ENCODE measurements around the gene LRRN3.
"Not testable (repeated sequence)": the region's sequence is repeated elsewhere in the genome, so short reads cannot be mapped to it uniquely, and the experiment has no call there.

Gene LRRN3

DNA sequence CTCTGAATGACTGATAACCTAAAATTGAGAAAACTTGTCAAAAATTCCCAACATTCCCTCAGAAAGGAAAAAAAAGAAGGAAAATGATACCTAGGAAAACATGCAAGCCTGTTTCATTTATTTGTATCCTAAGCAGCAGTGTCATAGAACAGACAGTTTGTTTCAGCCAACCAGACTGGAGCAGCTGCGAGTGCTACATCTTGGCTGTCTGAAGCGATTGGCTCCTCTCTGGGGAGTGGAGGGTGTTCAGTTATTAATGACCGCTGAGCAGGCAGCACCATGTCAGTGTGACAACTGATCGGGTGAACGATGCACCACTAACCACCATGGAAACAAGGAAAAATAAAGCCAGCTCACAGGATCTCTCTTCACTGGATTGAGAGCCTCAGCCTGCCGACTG is at the start of gene LRRN3:
Gene LRRN3 (plus strand): TSS at position 282 of the 400 bp plus-strand sequence. CDS start 31,646 bp downstream, outside the sequence.
- DNase-seq, result no peak

DNA sequence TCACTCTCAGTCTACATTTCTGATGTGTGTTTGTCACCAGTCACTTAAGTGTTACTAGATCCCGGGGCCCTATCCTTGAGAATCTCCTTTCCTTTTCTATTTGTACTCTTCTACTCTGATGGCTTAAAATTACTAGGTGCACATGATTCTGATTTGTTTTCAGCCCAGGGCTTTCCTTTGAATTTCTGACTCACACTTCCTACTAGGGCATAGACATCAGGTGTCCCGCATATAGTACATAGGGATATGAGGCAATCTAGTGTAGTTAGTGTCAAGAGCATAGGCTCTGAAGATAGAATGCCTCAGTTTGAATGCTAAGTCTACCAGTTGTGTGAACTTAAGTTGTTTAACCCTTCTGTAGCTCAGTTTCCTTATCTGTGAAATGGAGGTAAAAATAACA is 49.4 kb upstream of the LRRN3 start:
- no peak for DNase-seq

DNA sequence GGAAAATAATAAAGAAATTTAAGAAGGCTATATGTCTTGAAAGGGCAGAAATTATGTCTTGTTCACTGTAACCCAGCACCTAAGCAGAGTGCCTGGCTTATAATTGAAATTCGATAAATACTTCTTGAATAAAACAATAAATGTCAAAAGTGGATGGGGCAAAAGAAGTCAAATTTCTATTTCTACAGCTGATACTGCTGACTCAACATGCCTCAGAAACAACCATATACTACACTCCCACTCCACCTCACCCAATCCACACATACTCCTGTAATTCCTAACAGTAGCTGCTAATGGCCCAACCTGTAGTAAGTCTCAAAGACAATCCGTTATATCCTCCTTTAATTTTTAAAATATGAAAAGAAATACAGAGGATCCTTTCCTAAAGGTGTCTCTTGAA is 48.1 kb upstream of the LRRN3 start:
- DNase-seq, result no peak

DNA sequence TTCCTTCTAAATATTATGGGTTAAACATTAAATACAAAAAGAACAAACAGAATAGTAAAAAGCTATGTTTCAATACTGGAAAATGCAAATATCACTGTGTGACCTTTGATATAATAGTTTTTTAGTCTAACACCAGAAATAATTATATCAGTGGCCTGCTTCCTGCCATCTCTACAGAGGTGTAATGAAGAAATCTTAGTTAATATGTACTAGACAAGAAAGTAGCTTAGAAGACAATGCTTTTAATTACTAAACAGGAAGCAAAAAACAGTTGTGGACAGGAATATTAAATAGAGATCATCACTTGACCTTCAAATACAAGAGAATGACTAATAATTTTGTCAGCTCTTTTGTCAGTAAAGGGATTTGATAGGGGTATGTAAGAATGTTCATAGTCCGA is 47.4 kb upstream of the LRRN3 start:
- no peak for DNase-seq

DNA sequence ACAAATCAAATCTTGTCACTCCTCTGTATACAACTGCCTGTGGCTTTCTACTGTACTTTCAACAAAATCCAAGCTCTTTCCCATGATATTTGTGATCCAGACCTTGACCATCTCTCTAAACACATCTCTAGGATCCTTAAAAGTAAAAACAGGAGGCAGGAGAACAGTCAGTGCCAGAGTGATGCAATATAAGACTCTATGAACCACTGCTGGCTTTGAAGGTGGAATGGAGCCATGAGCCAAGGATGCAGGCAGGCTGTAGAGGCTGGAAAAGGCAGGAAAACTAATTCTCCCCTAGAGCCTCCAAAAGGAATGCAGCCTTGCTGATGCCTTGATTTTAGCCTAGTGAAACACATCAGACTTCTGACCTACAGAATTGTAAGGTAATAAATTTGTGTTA is 45.5 kb upstream of the LRRN3 start:
- no peak for DNase-seq

DNA sequence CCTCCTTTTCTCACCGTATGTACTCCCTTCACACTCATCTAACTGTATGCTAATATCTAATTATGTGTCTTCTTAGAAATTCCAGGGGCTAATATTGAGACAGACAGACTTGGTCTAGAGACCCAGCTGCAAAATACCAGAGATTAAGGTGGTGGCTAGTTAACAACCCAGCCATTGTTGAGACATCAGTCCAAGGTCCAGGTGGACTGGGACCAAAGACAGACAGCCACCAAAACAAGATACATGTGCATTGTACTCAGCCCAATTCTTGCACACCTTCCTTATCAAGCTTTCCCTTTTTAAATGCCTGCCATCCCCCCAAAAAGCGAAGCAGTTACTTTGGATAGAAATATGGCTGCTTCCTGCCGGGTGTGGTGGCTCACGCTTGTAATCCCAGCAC is 43.3 kb upstream of the LRRN3 start:
- DNase-seq, result no peak

DNA sequence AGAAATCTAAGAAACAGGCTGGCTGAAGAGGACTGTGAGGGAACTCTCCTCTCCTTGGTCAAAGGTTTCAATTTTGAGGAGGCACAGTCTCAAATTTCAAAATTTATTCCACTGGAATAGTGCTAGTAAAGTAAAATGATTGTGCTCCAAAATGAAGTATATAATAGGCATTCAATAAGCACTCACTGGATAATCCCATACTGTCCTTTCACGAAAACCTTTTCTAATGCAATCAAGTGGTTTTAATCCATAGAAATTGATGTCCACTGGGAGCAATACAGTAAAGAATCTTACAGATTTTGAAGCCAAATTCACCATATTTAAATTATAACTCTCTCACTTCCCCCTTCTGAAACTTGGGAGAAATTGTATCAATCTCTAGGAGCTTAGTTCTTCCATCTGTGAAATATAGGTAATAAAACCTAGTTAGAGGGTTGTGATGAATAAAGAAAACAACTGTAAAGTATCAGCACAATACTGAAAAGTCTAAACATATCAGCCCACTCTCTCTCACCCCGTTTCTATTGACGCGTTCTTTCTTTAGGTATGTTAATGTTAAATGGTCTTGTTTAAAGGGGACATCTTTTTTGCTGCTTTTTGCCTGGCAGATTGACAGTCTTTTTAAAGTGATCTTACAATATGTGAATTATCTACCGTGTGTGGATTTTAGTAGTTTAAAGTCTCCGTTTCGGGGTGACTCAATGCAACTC is 40.8 kb upstream of the LRRN3 start:
- DNase-seq, result no peak

DNA sequence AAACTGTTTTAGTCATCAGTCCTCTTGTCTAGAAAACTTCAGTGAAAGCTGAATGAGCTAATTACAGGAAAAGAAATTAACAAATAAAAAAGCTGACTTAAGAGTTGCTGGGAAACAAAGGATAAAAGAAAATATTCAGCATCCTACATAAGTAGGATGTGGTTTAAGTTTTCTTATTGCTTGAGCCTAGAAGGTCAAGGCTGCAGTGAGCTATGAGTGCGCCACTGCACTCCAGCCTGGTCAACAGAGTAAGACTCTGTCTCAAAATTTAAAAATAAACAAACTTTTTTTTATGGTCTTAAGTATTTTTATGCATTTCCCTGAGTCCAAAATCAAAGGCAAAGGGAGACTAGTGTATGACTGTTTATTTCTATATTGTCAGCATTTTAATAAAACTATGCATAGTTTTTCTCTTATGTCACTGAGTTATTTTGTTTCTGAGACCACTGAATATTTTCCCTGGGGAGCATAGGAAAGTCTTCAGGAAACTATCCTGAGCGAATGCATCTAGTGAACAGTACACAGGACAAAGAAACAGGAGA is 40.0 kb upstream of the LRRN3 start:
- no peak for DNase-seq

DNA sequence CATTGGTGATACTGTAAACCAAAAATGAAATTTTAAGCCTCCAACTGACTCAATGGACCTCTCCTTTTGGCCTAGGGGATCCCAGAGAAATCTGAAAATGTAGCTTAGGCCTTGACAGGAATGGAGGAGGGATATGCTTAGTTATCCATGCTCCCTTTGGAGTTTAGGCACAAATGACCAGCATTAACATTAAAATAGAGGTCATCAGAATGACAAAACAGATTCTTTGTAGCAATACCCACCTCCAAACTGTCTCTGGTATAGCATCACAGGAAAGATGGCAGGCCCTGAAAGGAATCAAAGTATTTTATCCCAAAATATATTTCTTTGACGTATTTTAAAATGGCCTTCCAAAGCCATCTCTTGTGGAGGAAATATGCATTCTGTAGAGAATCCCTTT is 39.1 kb upstream of the LRRN3 start:
- no peak for DNase-seq

DNA sequence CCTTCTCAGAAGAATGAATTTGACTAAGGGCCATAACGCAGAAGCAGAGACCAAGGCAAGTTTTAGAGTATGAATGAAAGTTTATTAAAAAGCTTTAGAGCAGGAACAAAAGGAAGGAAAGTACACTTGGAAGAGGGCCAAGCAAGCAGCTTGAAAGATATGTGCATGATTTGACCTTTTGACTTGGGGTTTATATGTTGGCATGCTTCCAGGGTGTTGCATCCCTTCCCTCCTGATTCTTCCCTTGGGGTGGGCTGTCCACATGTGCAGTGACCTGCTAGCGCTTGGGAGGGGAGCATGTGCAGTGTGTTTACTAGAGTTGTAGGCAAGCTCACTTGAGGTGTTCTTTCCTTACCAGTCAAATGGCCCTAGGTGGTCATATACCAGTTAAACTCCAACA is 37.9 kb upstream of the LRRN3 start:
- no peak for DNase-seq

DNA sequence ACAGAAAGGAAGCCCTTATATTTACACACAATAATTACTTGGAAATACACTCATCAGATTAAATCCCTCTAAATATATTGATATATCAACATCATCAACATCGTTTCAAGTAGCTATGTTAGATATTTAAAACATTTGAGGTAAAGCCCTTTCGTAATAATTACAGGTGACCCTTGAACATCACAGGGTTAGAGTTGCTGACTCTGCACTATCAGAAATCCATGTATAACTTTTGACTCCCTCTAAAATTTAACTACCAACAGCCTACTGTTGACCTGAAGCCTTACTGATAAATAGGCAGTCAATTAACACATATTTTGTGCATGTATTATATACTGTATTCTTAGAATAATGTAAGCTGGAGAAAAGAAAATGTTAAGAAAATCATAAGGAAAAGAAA is 34.6 kb upstream of the LRRN3 start:
- no peak for DNase-seq

DNA sequence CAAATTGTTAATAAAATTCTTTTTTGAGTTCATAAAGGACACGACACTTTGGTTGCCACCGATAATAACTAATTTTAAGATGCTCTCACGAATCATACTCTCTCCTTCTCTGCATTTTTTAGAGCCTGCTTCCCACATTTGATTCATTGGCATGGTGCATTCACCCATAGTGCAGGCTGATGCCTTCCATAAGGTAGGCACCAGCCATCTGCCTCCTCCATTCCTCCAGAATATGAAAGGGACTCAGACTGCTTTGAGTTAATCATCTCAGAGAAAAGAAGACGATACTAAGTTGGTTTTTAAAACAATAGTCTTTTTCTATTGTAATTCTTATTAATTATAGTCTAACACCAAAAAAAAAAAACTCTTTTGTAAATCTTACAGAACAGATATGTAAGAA is 33.9 kb upstream of the LRRN3 start:
- no peak for DNase-seq

DNA sequence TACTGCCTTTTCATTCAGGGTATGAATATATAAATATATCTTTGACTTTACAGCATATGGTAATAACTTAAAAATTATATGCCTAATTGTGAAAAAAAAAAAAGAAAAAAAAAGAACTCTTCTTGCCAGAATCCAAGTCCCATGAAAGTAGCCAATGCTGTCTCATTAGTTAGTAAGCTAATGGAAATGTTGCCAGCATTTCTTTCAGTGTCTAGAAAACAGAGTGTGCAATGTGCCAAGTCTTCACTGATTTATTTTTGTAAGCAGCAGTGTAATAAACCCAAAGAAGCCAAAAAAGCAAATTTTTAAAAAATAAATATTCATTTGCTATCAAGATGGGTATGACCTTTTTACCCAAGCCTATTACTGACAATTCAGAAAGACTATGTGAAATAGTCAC is 31.1 kb upstream of the LRRN3 start:
- no peak for DNase-seq

DNA sequence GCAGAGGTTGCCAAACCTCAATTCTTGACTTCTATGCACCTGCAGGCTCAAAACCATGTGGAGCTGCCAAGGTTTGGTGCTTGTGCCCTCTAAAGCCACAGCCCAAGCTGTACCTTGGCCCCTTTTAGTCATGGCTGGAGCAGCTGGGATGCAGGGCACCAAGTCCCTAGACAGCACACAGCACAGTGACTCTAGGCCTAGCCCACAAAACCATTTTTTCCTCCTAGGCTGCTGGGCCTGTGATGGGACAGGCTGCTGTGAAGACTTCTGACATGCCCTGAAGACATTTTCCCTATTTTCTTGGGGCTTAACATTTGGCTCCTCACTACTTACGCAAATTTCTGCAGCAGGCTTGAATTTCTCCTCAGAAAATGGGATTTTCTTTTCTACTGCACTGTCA is 27.8 kb upstream of the LRRN3 start:
- DNase-seq, result no peak

DNA sequence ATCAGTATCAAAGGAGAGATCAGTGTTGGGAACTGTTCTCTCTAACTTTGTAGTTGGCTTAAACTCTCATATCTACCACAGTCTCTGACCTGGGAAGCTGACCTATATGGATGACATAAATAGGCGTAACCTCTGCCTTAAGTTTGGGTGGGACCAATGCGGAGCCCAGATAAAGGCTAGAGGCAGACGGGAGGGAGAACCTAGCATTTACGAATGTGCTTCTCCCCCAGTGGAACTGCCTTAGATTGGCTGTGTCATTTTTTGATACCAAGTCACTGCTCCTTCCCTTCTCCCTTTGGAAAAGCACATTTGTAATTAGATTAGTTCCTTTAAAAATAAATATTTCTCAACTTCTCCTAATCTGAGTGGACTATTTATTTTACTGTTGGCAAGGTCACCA is 23.7 kb upstream of the LRRN3 start:
- DNase-seq, result no peak

DNA sequence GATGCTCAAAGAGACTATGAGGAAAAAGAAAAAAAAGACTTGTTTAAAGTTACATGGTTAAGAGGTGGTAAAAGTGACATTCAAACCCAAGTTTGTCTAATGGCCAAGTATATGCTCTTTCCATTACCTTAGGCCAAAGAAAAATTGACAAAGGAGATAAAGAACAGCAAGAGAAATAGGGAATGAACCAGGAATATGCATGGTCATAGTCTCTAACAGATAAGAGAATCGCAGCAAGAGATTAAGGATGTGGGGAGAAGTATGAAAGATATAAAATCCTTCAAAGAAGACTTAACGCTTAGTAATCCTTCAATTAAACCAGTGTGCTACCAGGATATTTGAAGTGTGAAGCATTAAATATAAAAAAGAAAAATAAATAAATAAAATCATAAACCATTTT is 23.2 kb upstream of the LRRN3 start:
- no peak for DNase-seq

DNA sequence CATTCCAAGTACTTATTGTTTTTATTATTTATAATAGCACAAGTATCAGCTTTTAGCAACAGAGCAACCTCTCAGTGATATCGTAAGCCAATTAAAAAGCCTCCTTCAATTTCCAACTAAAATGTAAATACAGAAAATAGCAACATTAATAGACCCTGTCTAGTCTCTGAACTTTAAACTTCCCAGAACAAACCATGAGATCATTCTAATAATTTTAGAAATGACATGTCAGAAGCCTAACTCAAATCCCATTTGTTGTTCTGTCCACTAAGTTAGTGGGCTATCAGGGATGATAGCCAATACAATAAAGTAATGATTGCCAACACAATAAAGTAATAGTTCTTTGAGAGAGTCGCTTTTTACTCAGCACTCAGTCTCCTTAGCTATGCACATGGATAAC is 22.3 kb upstream of the LRRN3 start:
- DNase-seq, result no peak

DNA sequence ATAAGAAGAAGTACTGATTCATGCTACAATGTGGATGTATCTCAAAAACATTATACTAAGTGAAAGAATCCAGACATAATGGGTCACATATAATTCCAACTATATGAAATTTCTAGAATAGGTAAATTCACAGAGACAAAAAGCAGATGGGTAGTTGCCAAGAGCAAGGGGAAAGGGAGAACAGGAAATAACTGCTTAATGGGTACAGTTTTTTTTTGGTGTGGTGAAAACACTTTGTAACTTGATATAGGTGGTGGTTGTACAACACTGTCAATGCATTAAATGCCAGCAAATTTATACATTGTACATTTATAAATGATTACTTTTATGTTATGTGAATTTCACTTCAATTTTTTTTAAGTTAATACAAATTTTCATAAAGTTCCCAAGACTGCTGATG is 19.4 kb upstream of the LRRN3 start:
- no peak for DNase-seq

DNA sequence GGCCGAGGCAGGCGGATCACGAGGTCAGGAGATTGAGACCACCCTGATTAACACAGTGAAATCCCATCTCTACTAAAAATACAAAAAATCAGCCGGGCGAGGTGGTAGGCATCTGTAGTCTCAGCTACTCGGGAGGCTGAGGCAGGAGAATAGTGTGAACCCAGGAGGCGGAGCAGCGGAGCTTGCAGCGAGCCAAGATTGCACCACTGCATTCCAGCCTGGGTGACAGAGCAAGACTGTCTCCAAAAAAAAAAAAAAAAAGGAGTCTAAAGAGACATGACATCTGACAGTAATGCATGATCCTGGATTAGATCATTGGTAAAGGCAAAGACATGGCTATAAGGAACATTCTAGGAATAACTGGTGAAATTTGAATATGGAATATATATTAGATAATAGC is 18.3 kb upstream of the LRRN3 start:
- not testable (repeated sequence) for DNase-seq

DNA sequence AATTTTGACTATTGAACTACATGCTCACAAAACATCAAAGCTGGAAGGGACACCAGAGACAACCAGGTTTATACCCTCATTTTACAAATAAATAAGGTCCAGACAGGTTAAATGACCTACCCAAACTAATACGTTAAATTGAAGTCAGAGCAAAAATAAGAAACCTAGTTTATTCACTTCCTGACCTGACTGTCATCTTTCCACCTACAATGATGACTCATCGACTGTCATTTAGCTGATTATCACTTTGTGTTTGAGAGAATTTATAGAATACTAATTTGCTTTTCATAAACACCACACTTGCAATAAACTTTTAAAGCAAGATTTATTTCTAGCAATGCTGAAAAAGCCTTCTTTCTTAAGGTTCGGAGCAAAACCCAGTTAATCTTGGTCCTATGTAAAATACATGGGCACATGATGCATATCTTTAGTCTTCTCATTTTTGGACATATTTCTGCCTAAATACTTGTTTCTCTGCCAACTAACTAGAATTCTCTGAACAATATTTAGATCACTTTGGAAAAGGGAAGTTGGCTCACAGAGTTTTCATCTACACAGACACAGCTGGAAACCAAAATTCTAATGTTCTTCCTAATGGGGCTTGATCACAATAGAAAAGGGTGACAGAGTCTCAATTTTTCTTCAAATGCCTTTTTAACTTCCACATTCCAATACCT is 16.7 kb upstream of the LRRN3 start:
- no peak for DNase-seq

DNA sequence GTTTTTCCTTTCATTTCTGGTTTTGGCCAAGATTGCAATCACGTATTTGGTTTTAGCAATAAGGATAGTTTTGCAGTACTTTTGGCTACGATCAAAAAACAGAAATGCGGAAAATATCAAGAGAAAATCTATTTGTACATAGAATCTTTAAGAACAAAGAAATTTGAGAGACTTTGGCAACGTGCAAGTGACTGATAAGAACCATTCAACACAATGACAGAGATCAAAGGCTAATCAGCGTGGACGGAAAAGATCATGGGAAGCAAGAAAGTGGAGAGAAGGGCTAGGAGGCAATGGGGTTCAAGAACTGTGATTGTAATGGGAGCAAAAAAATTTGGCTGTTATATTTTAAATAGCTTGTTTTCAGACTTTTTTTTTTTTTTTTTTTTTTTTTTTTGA is 16.2 kb upstream of the LRRN3 start:
- no peak for DNase-seq

DNA sequence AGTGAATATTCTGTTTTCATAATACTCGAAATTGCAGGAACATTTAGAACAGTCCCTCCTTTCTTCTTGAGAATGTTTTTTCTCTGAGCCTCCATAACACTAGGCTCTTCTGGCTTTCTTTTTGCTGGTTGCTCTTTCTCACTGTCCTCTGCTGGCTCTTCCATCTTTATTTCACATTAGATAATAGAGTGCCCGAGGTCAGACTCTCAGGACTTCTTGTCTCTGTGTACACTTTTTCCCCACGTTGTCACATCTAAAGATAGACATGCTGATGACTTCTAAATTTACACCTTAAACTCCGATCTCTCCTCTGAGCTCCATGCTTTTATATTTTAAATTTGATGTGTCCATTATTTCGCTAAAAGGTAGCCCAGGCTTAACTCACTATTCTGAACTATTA is 15.4 kb upstream of the LRRN3 start:
- no peak for DNase-seq

DNA sequence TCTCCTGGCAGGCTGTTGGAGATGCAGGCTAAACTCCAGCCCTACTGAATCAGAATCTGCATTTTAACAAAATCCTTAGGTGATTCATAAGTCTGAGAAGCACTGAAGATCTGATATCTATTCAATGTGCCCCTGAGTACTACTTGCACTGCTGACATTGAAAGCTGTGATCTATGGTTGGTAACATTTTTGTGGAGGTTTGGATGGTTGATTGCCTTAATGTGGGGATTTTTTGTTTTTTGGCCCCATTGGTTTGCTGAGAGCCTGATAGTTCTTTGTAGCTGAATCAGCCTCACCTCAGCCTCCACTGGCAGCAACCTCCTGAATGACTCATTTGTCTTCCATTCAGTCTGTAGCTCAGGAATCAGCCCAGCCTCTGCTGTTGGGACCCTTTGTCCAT is 14.7 kb upstream of the LRRN3 start:
- peak; percentile 34 for DNase-seq

DNA sequence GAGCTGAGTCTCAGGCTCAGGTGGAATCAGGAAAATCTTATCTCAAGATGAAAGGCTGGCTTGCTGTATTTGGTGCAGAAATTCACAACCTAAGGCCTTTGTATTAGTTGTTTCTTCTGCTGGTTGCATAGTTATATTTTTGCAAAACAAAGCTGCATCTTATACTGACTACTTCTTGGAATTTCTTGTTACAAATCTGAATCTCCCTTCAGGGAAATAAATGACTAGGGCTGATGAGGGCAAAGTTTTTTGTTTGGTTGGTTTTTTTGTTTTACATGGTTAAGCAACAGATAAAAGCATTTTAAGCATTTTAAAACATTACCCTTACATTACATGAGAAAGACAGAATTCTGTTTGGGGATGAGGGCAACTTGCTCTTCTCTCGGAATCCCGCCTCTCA is 13.9 kb upstream of the LRRN3 start:
- no peak for DNase-seq
